HCT116 (cell line): Measurements from ENCODE around the gene SNCAIP. TPM values are rescaled to one million over a fixed set of nuclear protein-coding genes. Genes with fewer than 3 reads are reported as not detected.

ENCODE experiments used
- ATAC-seq: fragments of 200-7000 bp; cut with Tn5 transposase; 2 replicates; pipeline ENCODE4 v1.9.1; 2020; ENCODE audit warnings: mild to moderate bottlenecking, moderate library complexity
- Bru-seq: library from RNA; stranded (reverse); fragments of 400-500 nt; gene quantifications from one replicate; lab custom pipeline; 2021; lab: Mats Ljungman, UMichigan
- BruChase-seq, 2 experiments: library from RNA; stranded (reverse); fragments of 400-500 nt; gene quantifications; one replicate each; lab custom pipeline; 2021; lab: Mats Ljungman, UMichigan
- BruUV-seq: library from RNA; stranded (reverse); fragments of 400-500 nt; replicated peaks from 2 replicates; lab custom pipeline; 2021; lab: Mats Ljungman, UMichigan
- CTCF ChIA-PET: fragments of 300-600 bp; sonication (Branson Sonifier 250); formaldehyde crosslinking; loops from one replicate; lab custom pipeline; 2021; ENCODE audit warnings: antibody characterized with exemption; lab: Charles Lee
- POLR2A ChIA-PET: fragments of 300-600, 350-600 bp; sonication (Branson Sonifier 250); formaldehyde crosslinking; loops from one replicate; lab custom pipeline; 2021; ENCODE audit warnings: antibody characterized with exemption; lab: Charles Lee
- RAD21 ChIA-PET, 2 experiments: fragments of 300-600 bp; sonication (Branson Sonifier 250); formaldehyde crosslinking; loops; one replicate each; lab custom pipeline; 2023; ENCODE audit warnings: low total read pairs in 2 of 2; ENCODE audit not compliant: uncharacterized antibody in 2 of 2, unreplicated experiment in 2 of 2, low non-redundant PET in 1 of 2; lab: Charles Lee
- DNase-seq: peaks from one replicate; pipeline ENCODE4 v3.0.0-alpha.2; 2010; ENCODE audit warnings: low read depth, low spot score
- H2AFZ ChIP-seq: fragments of 200-600 bp; shearing (Covaris generic), sonication (generic); 2 replicates; pipeline ENCODE4 v1.6.1; 2017; ENCODE audit warnings: low read depth, mixed run types, mixed read lengths, antibody characterized with exemption, low read length; ENCODE audit not compliant: poor library complexity, severe bottlenecking
- H3K27ac ChIP-seq: 2 replicates; pipeline ENCODE4 v1.5.1; 2012; ENCODE audit warnings: low read depth, low read length
- H3K27me3 ChIP-seq: fragments of 200-600 bp; sonication (generic); 2 replicates; pipeline ENCODE4 v1.6.1; 2016; ENCODE audit warnings: mixed run types, low read length, mixed read lengths; ENCODE audit not compliant: insufficient read depth
- H3K36me3 ChIP-seq, 2 experiments: fragments of 200-500 bp in 1 of 2; fragments of 200-600 bp in 1 of 2; sonication (Bioruptor generic) in 1 of 2; sonication (generic) in 1 of 2; 2 replicates each; pipeline versions ENCODE4 v1.5.1 to v1.6.1; 2014 to 2016; ENCODE audit warnings: low read length in 2 of 2, inconsistent platforms in 1 of 2, mixed read lengths in 1 of 2, mixed run types in 1 of 2; ENCODE audit not compliant: insufficient read depth in 2 of 2, control insufficient read depth in 1 of 2
- H3K4me1 ChIP-seq, 2 experiments: fragments of 200-600 bp in 1 of 2; sonication (generic) in 1 of 2; 2 replicates each; pipeline versions ENCODE4 v1.5.1 to v1.6.1; 2012 to 2017; ENCODE audit warnings: low read length in 2 of 2, inconsistent platforms in 1 of 2, mild to moderate bottlenecking in 1 of 2, mixed read lengths in 1 of 2, mixed run types in 1 of 2, moderate library complexity in 1 of 2; ENCODE audit not compliant: insufficient read depth in 2 of 2, control insufficient read depth in 1 of 2
- H3K4me2 ChIP-seq: fragments of 200-600 bp; sonication (generic); 2 replicates; pipeline ENCODE4 v1.6.1; 2017; ENCODE audit warnings: mixed run types, low read length, mixed read lengths
- H3K4me3 ChIP-seq, 2 experiments: fragments of 200-600 bp in 1 of 2; sonication (generic) in 1 of 2; replicated peaks in 1 of 2; 2 replicates each; pipeline ENCODE4 v1.5.1; 2011 to 2016; ENCODE audit warnings: low read length in 2 of 2, control low read depth in 1 of 2, low read depth in 1 of 2, mild to moderate bottlenecking in 1 of 2, mixed read lengths in 1 of 2, mixed run types in 1 of 2
- H3K79me2 ChIP-seq: fragments of 200-600 bp; sonication (generic); 2 replicates; pipeline ENCODE4 v1.6.1; 2017; ENCODE audit warnings: mild to moderate bottlenecking, mixed run types, low read length, moderate library complexity, mixed read lengths; ENCODE audit not compliant: insufficient read depth
- H3K9ac ChIP-seq: fragments of 200-600 bp; sonication (generic); 2 replicates; pipeline ENCODE4 v1.6.1; 2016; ENCODE audit warnings: low read length, mixed read lengths
- H3K9me2 ChIP-seq: fragments of 200-600 bp; sonication (generic), shearing (Covaris generic); 2 replicates; pipeline ENCODE4 v1.6.1; 2017; ENCODE audit warnings: mixed run types, mild to moderate bottlenecking, moderate library complexity; ENCODE audit not compliant: insufficient read depth
- H3K9me3 ChIP-seq, 2 experiments: fragments of 200-500 bp in 1 of 2; fragments of 200-600 bp in 1 of 2; sonication (Bioruptor generic) in 1 of 2; sonication (generic) in 1 of 2; 2 replicates each; pipeline ENCODE4 v1.6.1; 2014 to 2017; ENCODE audit warnings: low read length in 2 of 2, mixed read lengths in 2 of 2, inconsistent platforms in 1 of 2, low read depth in 1 of 2, mild to moderate bottlenecking in 1 of 2, mixed run types in 1 of 2, moderate library complexity in 1 of 2; ENCODE audit not compliant: control insufficient read depth in 1 of 2, insufficient read depth in 1 of 2
- H4K20me1 ChIP-seq: fragments of 200-600 bp; sonication (generic), shearing (Covaris generic); 2 replicates; pipeline ENCODE4 v1.6.1; 2017; ENCODE audit warnings: mixed run types, mild to moderate bottlenecking, moderate library complexity; ENCODE audit not compliant: insufficient read depth
- ATF3 ChIP-seq: IDR thresholded peaks from 2 replicates; pipeline ENCODE4 v1.6.1; 2012
- CBX3 ChIP-seq: IDR thresholded peaks from 2 replicates; pipeline ENCODE4 v1.6.1; 2012; ENCODE audit warnings: low read depth
- EGR1 ChIP-seq: IDR thresholded peaks from 2 replicates; pipeline ENCODE4 v1.6.1; 2012; ENCODE audit warnings: low read depth
- ELF1 ChIP-seq: IDR thresholded peaks from 2 replicates; pipeline ENCODE4 v1.6.1; 2012; ENCODE audit warnings: low read depth, borderline replicate concordance
- EZH2 ChIP-seq: fragments of 200-600 bp; sonication (generic); IDR thresholded peaks from 2 replicates; pipeline ENCODE4 v1.6.1; 2017; ENCODE audit warnings: antibody characterized with exemption, mixed run types
- JUND ChIP-seq: IDR thresholded peaks from 2 replicates; pipeline ENCODE4 v1.6.1; 2012
- RAD21 ChIP-seq: IDR thresholded peaks from 2 replicates; pipeline ENCODE4 v1.6.1; 2012; ENCODE audit warnings: low read depth, mild to moderate bottlenecking
- REST ChIP-seq: IDR thresholded peaks from 2 replicates; pipeline ENCODE4 v1.6.1; 2012; ENCODE audit warnings: low read depth
- SIN3A ChIP-seq: IDR thresholded peaks from 2 replicates; pipeline ENCODE4 v1.6.1; 2012; ENCODE audit warnings: low read depth
- SP1 ChIP-seq: IDR thresholded peaks from 2 replicates; pipeline ENCODE4 v1.6.1; 2012; ENCODE audit warnings: low read depth
- ZBTB33 ChIP-seq: IDR thresholded peaks from 2 replicates; pipeline ENCODE4 v1.6.1; 2011; ENCODE audit warnings: mild to moderate bottlenecking, low read length, moderate library complexity; ENCODE audit not compliant: insufficient replicate concordance; ENCODE audit errors: extremely low read depth
- intact Hi-C: fragments of 100-400 bp; cut with micrococcal nuclease; formaldehyde crosslinking; loops from 2 replicates; pipeline ENCODE4 v1.10.0; 2022
- long read RNA-seq: library from polyadenylated mRNA; unstranded; transcript quantifications from one replicate; pipeline ENCODE4 v2.0.0, GENCODE V29; 2021; ENCODE audit not compliant: unreplicated experiment
- polyA plus RNA-seq: library from polyadenylated mRNA; unstranded; fragments of >200 nt; gene quantifications from 2 replicates; pipeline ENCODE4 v1.2.1, GENCODE V29; 2012; ENCODE audit warnings: missing spikeins
- total RNA-seq: library from RNA; stranded (reverse); gene quantifications from one replicate; pipeline ENCODE4 v1.2.1, GENCODE V29; 2021; ENCODE audit not compliant: unreplicated experiment

SNCAIP gene
- total RNA-seq (not detected), Bru-seq, nascent RNA (percentile 18 among the genes with signal in this experiment), BruChase-seq, experiment 1, labeled RNA remaining after a 6-hour chase (percentile 14 among the genes with signal in this experiment), BruChase-seq, experiment 2, labeled RNA remaining after a 2-hour chase (percentile 16 among the genes with signal in this experiment)
- polyA plus RNA-seq: 0.08 and 0.30 TPM in 2 replicates
- long read RNA-seq: 0 reads

- H3K4me1 ChIP-seq: no peaks in the 10 kb centered on the region
- H3K4me3 ChIP-seq: peak within 1 kb of the TSS; percentile 36 to 51
- H3K9me2 ChIP-seq: no peaks in the 10 kb centered on the region
- intact Hi-C loops: no loop called here
- TF ChIP-seq SP1 (no peak), EGR1 (no peak), SIN3A (no peak), ATF3 (no peak), RAD21 (no peak), CBX3 (no peak)
- H3K27me3 ChIP-seq: peaks cover 12% of the 10 kb centered on the region; the same call in 1 of the 2 replicates
- POLR2A ChIA-PET: no interaction called here
- CTCF ChIA-PET: no interaction called here
- H4K20me1 ChIP-seq: no peaks in the 10 kb centered on the region
- no peaks in the 10 kb centered on the region for H3K79me2 ChIP-seq
- H2AFZ ChIP-seq: no peak within 1 kb of the TSS
- no peak for DNase-seq
- no peaks in the 10 kb centered on the region for H3K36me3 ChIP-seq
- no TSS peak for BruUV-seq
- no peaks in the 10 kb centered on the region for H3K9me3 ChIP-seq
- H3K4me2 ChIP-seq: peak within 1 kb of the TSS; percentile 65
- no peak within 1 kb of the TSS; the same call in 1 of the 2 replicates for H3K27ac ChIP-seq
- peak; percentile 86 for ATAC-seq
- no peak within 1 kb of the TSS for H3K9ac ChIP-seq
- RAD21 ChIA-PET: no interaction called here
Measured at GRCh38 chr5:122311961-122312590, at the start of gene SNCAIP. Gene SNCAIP (plus strand): TSS chr5:122312237. CDS start chr5:122391135, 78,898 bp downstream.

- no peak for ATAC-seq
- intact Hi-C loops: no loop called here
- TF ChIP-seq CBX3 (no peak), RAD21 (no peak), ELF1 (no peak), ATF3 (no peak), JUND (no peak), ZBTB33 (no peak), REST (no peak), EZH2 (no peak), SIN3A (no peak)
Measured at GRCh38 chr5:122263352-122264030, 48.5 kb upstream of the SNCAIP start.

More at GRCh38 chr5:122263352-122264030, 48.5 kb upstream of the SNCAIP start:
- no peaks in the 10 kb centered on the region for H3K4me1 ChIP-seq
- no peaks in the 10 kb centered on the region for H3K36me3 ChIP-seq
- BruUV-seq: no TSS peak
- H3K9me3 ChIP-seq: no peaks in the 10 kb centered on the region
- H3K27me3 ChIP-seq: no peaks in the 10 kb centered on the region
- no peaks in the 10 kb centered on the region for H4K20me1 ChIP-seq
- RAD21 ChIA-PET: no interaction called here
- no peak overlapping the region for H3K9ac ChIP-seq
- no peak overlapping the region for H3K4me2 ChIP-seq
- POLR2A ChIA-PET: no interaction called here
- DNase-seq: no peak
- no peaks in the 10 kb centered on the region for H3K79me2 ChIP-seq
- H3K4me3 ChIP-seq: no peak overlapping the region
- no peaks in the 10 kb centered on the region for H3K9me2 ChIP-seq
- H2AFZ ChIP-seq: no peak overlapping the region
- CTCF ChIA-PET: no interaction called here
- no peak overlapping the region for H3K27ac ChIP-seq
